Activated naive CD4-positive, alpha-beta T cell treated with anti-CD3 and anti-CD28 coated beads for 36 hours (primary cell): ENCODE data around the gene AMN1. TPM values are rescaled to one million over a fixed set of nuclear protein-coding genes. Genes with fewer than 3 reads are reported as not detected.
A peak's percentile ranks its signal among the peaks of the same experiment; 100 is the strongest.
"Not testable (repeated sequence)": the region's sequence is repeated elsewhere in the genome, so short reads cannot be mapped to it uniquely, and the experiment has no call there.

Experiments used
- CTCF ChIA-PET: fragments of 350-600 bp; sonication (Branson Sonifier 250); formaldehyde crosslinking; loops from one replicate; lab custom pipeline; 2021; ENCODE audit warnings: antibody characterized with exemption; lab: Charles Lee
- DNase-seq: peaks from one replicate; pipeline ENCODE4 v3.0.0-alpha.2; 2020
- H3K27ac Mint-ChIP-seq: one replicate; pipeline ENCODE4 v1.8.0; 2021; ENCODE audit warnings: mild to moderate bottlenecking, mixed read lengths
- H3K27me3 Mint-ChIP-seq: one replicate; pipeline ENCODE4 v1.8.0; 2021; ENCODE audit warnings: low read depth, mixed read lengths
- H3K36me3 Mint-ChIP-seq: one replicate; pipeline ENCODE4 v1.8.0; 2021; ENCODE audit warnings: low read depth, mixed read lengths
- H3K4me1 Mint-ChIP-seq: one replicate; pipeline ENCODE4 v1.8.0; 2021; ENCODE audit warnings: low read depth, mixed read lengths
- H3K4me3 Mint-ChIP-seq: one replicate; pipeline ENCODE4 v1.8.0; 2021; ENCODE audit warnings: mild to moderate bottlenecking, moderate library complexity, mixed read lengths
- H3K9me3 Mint-ChIP-seq: one replicate; pipeline ENCODE4 v1.8.0; 2021; ENCODE audit warnings: mixed read lengths
- intact Hi-C: fragments of 100-400 bp; cut with micrococcal nuclease; formaldehyde crosslinking; loops from one replicate; pipeline ENCODE4 v1.15.1; 2023
- total RNA-seq, 2 experiments: library from RNA; stranded (reverse); gene quantifications; one replicate each; pipeline ENCODE4 v1.2.3, GENCODE V29; 2021

The AMN1 gene
- total RNA-seq, result 1 to 10 TPM; 6.6 to 8.0 TPM

GRCh38 chr12:31728917-31729640 lies at the start of gene AMN1:
Gene AMN1, minus strand, starts transcription at chr12:31729021. Its CDS starts 13 bp downstream, at chr12:31729008.
- H3K4me1 Mint-ChIP-seq, result peaks cover 38% of the 10 kb centered on the region
- peak within 1 kb of the TSS; percentile 95 for H3K4me3 Mint-ChIP-seq
- CTCF ChIA-PET, result interaction anchor here (1.1 to 1.5 kb wide), 2 partner anchors 149 to 231 kb away, joined by 3 read pairs; no protein-coding TSS in a partner anchor
- intact Hi-C loops, result loop anchor here (1.0 to 2.0 kb wide), 9 partner anchors 8 to 950 kb away; partner anchors contain the start of genes DNM1L and ETFBKMT
- H3K27me3 Mint-ChIP-seq, result no peaks in the 10 kb centered on the region
- peaks cover 32% of the 10 kb centered on the region for H3K36me3 Mint-ChIP-seq
- H3K27ac Mint-ChIP-seq, result peak within 1 kb of the TSS; percentile 97
- DNase-seq, result peak; percentile 99
- H3K9me3 Mint-ChIP-seq, result peaks cover 20% of the 10 kb centered on the region

- H3K9me3 Mint-ChIP-seq, result peaks cover 4% of the 10 kb centered on the region
- CTCF ChIA-PET, result interaction anchor here (1.6 kb wide), 1 partner anchor 10 kb away, joined by 5 read pairs; no protein-coding TSS in a partner anchor
- H3K4me3 Mint-ChIP-seq, result no peak overlapping the region
- H3K36me3 Mint-ChIP-seq, result no peaks in the 10 kb centered on the region
- H3K27me3 Mint-ChIP-seq, result no peaks in the 10 kb centered on the region
- H3K4me1 Mint-ChIP-seq, result peaks cover 15% of the 10 kb centered on the region
- H3K27ac Mint-ChIP-seq, result no peak overlapping the region
- intact Hi-C loops, result no loop called here
- peak; percentile 39 for DNase-seq
These were observed 45.0 kb upstream of the AMN1 start for GRCh38 chr12:31773867-31774266.

DNA sequence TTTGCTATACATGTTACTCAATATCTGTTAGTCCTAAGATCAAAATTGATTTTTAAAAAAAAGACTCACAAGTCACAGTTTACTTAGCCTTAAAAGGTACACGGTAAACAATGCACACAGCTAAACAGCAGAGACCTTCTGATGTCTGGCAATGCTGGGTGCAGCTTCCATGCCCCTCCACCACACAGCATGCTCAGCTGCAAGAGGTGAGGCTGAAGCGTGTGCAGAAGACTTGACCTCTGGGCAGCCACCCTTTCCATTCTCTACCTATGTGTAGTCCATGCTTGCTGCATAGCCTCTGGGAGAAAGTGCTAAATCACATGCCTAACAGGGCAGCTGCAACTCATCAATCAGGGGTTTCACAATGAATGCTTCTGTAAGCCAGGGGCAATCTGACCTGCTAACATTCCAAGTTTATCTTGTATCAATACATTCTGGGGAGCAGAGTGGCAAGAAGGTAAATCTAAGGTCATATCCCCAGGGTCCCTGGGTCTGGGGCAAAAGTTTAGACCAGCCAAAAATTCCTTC lies 44.5 kb upstream of the AMN1 start:
- Mint-ChIP-seq H3K4me3 (no peak overlapping the region), H3K27ac (no peak overlapping the region), H3K4me1 (peaks cover 15% of the 10 kb centered on the region), H3K36me3 (no peaks in the 10 kb centered on the region), H3K9me3 (peaks cover 4% of the 10 kb centered on the region), H3K27me3 (no peaks in the 10 kb centered on the region)
- intact Hi-C loops, result no loop called here
- CTCF ChIA-PET, result interaction anchor here (1.6 kb wide), 1 partner anchor 10 kb away, joined by 5 read pairs; no protein-coding TSS in a partner anchor
- DNase-seq, result no peak

DNA sequence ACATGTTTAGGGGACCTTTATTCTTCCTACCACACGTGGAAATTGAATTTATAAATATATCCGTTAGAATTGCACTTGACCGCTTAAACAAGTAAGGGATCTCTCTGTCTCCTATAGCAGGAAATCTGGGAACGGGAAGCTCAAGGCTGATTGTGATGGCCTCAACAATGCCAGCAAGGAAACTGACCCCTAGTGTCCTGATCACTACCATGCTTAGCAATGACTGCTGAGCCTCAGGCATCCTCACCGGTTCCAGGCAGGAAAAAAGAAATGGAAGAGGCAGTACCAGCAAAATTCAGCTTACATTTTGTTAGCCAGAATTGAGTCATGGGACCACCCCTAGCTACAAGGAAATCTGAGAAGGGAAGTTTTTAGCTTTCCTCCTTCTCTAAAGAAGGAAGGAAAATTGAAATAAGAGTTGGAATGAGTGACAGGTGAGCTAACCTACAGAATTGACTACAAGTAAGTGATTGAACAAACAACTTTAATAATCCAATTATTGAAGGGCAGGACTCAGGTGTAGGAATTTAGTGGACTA lies 43.9 kb upstream of the AMN1 start:
- peaks cover 4% of the 10 kb centered on the region for H3K9me3 Mint-ChIP-seq
- H3K4me1 Mint-ChIP-seq, result peaks cover 17% of the 10 kb centered on the region
- H3K27ac Mint-ChIP-seq, result no peak overlapping the region
- no peak for DNase-seq
- no peak overlapping the region for H3K4me3 Mint-ChIP-seq
- CTCF ChIA-PET, result interaction anchor here (1.6 kb wide), 1 partner anchor 9 kb away, joined by 5 read pairs; no protein-coding TSS in a partner anchor
- no peaks in the 10 kb centered on the region for H3K36me3 Mint-ChIP-seq
- no peaks in the 10 kb centered on the region for H3K27me3 Mint-ChIP-seq
- intact Hi-C loops, result no loop called here

DNA sequence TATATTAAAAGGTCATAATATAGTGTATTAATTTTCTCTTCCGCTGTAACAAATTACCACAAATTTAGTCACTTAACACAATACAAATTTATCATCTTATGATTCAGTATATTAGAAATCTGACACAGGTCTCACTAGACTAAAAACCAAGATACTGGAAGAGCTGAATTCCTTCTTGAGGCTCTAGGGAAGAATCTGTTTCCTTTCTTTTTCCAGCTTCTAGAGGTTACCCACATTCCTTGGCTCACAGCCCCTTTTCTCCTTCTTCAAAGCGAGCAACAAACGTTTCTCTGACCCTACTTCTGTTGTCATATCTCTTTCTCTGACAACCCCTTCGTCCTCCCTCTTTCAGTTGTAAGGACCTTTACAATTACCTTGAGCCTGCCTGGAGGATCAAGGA lies 43.4 kb upstream of the AMN1 start:
- no peak overlapping the region for H3K27ac Mint-ChIP-seq
- no peaks in the 10 kb centered on the region for H3K36me3 Mint-ChIP-seq
- intact Hi-C loops, result no loop called here
- H3K4me3 Mint-ChIP-seq, result no peak overlapping the region
- H3K9me3 Mint-ChIP-seq, result peaks cover 4% of the 10 kb centered on the region
- peaks cover 23% of the 10 kb centered on the region for H3K4me1 Mint-ChIP-seq
- no peaks in the 10 kb centered on the region for H3K27me3 Mint-ChIP-seq
- CTCF ChIA-PET, result interaction anchor here (0.6 to 1.6 kb wide), 2 partner anchors 9 to 517 kb away, joined by 3 to 5 read pairs; no protein-coding TSS in a partner anchor
- no peak for DNase-seq

DNA sequence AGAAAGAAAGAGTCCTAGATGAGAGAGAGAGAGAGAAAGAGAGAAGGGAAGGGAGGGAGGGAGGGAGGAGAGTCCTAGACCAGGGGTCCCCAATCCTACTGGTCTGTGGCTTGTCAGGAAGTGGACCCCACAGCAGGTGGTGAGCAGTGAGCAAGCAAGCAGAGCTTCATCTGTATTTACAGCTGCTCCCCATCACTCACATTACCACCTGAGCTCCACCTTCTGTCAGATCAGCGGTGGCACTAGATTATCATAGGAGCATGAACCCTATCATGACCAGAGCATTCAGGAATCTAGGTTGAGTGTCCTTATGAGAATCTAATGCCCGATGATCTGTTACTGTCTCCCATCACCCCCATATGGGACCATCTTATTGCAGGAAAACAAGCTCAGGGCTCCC lies 39.2 kb upstream of the AMN1 start:
- Mint-ChIP-seq H3K4me1 (peaks cover 25% of the 10 kb centered on the region), H3K36me3 (no peaks in the 10 kb centered on the region), H3K9me3 (peaks cover 6% of the 10 kb centered on the region), H3K27me3 (no peaks in the 10 kb centered on the region), H3K4me3 (no peak overlapping the region), H3K27ac (no peak overlapping the region)
- CTCF ChIA-PET, result interaction anchor here (0.6 kb wide), 2 partner anchors 20 to 196 kb away, joined by 3 read pairs; no protein-coding TSS in a partner anchor
- DNase-seq, result no peak
- intact Hi-C loops, result no loop called here

GRCh38 chr12:31765931-31766330 lies 37.1 kb upstream of the AMN1 start:
- no peak overlapping the region for H3K27ac Mint-ChIP-seq
- H3K36me3 Mint-ChIP-seq, result no peaks in the 10 kb centered on the region
- peaks cover 20% of the 10 kb centered on the region for H3K4me1 Mint-ChIP-seq
- CTCF ChIA-PET, result no interaction called here
- intact Hi-C loops, result no loop called here
- peaks cover 2% of the 10 kb centered on the region for H3K9me3 Mint-ChIP-seq
- H3K27me3 Mint-ChIP-seq, result no peaks in the 10 kb centered on the region
- DNase-seq, result no peak
- no peak overlapping the region for H3K4me3 Mint-ChIP-seq

- H3K27ac Mint-ChIP-seq, result no peak overlapping the region
- CTCF ChIA-PET, result interaction anchor here (0.5 kb wide), 1 partner anchor 26 kb away, joined by 3 read pairs; no protein-coding TSS in a partner anchor
- peaks cover 17% of the 10 kb centered on the region for H3K4me1 Mint-ChIP-seq
- H3K36me3 Mint-ChIP-seq, result no peaks in the 10 kb centered on the region
- DNase-seq, result no peak
- intact Hi-C loops, result loop anchor here (5.0 kb wide), 1 partner anchor 37 kb away; no protein-coding TSS in a partner anchor
- H3K27me3 Mint-ChIP-seq, result no peaks in the 10 kb centered on the region
- peaks cover 5% of the 10 kb centered on the region for H3K9me3 Mint-ChIP-seq
- no peak overlapping the region for H3K4me3 Mint-ChIP-seq
These were observed 31.0 kb upstream of the AMN1 start for GRCh38 chr12:31759632-31760459.

- H3K27me3 Mint-ChIP-seq, H3K27ac Mint-ChIP-seq, H3K36me3 Mint-ChIP-seq, H3K4me3 Mint-ChIP-seq, H3K9me3 Mint-ChIP-seq, intact Hi-C loops, CTCF ChIA-PET: not testable (repeated sequence)
- H3K4me1 Mint-ChIP-seq, result peaks cover 14% of the 10 kb centered on the region
- DNase-seq, result peak; percentile 32
These were observed 29.5 kb upstream of the AMN1 start for GRCh38 chr12:31758297-31758696.

DNA sequence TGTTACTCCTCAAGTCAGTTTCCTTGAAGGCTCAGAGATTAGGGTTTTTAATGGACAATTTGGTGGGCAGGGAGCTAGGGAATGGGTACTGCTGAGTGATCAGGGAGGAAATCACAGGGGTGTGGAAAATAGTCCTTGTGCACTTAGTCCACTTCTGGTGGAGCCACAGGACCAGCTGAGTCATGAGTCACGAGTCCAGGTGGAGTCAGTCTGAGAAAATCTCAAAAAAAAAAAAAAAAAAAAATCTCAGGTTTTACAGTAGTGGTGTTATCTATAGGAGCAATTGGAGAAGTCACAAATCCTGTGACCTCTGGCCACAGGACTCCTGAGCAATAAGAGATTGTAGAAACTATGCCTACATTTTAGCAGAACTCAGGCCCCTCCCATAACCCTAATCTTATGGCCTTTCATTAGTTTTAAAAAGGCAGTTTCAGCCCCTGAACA lies 28.2 kb upstream of the AMN1 start:
- CTCF ChIA-PET, result interaction anchor here (0.6 kb wide), 1 partner anchor 63 kb away, joined by 4 read pairs; no protein-coding TSS in a partner anchor
- no peak overlapping the region for H3K4me3 Mint-ChIP-seq
- intact Hi-C loops, result no loop called here
- no peak for DNase-seq
- no peaks in the 10 kb centered on the region for H3K36me3 Mint-ChIP-seq
- no peaks in the 10 kb centered on the region for H3K27me3 Mint-ChIP-seq
- H3K9me3 Mint-ChIP-seq, result peaks cover 4% of the 10 kb centered on the region
- no peak overlapping the region for H3K27ac Mint-ChIP-seq
- H3K4me1 Mint-ChIP-seq, result peaks cover 18% of the 10 kb centered on the region

GRCh38 chr12:31752450-31752849 lies 23.6 kb upstream of the AMN1 start:
- Mint-ChIP-seq H3K4me1 (peaks cover 37% of the 10 kb centered on the region), H3K9me3 (no peaks in the 10 kb centered on the region), H3K36me3 (no peaks in the 10 kb centered on the region), H3K27ac (no peak overlapping the region), H3K4me3 (peak overlapping the region; percentile 14), H3K27me3 (no peaks in the 10 kb centered on the region)
- intact Hi-C loops, result no loop called here
- CTCF ChIA-PET, result no interaction called here
- DNase-seq, result no peak
